ENCODE results near the gene APOOL. TPM values are rescaled to one million over a fixed set of nuclear protein-coding genes. Genes with fewer than 3 reads are reported as not detected.

Gene APOOL
- total and polyA plus RNA-seq, 9 of the 15 experiments (the other 6 are each of a cell fraction or from before 2014, with no cell fraction given) = 4.6 to 20.5 (median 10.2) TPM

- no peak for TF ChIP-seq HINFP (tag; conservative IDR thresholded peaks at IDR 0.05; ENCODE audit: low read depth)
- no peak for TF ChIP-seq TCF15 (CRISPR knock-in tag; IDR thresholded peaks at IDR 0.05)
- no peak for TF ChIP-seq ZNF384 (IDR thresholded peaks at IDR 0.05; ENCODE audit: low read depth, low read length)
- TF ChIP-seq E2F8 (IDR thresholded peaks at IDR 0.05; ENCODE audit: low read depth, partially characterized antibody) = no peak
- no peak for TF ChIP-seq CREB5 (CRISPR knock-in tag; IDR thresholded peaks at IDR 0.05)
- no peak for TF ChIP-seq THRAP3 (IDR thresholded peaks at IDR 0.05; ENCODE audit: borderline replicate concordance)
Observed at GRCh38 chrX:85051627-85052026, 48.0 kb downstream of the APOOL start (continued).
